ENCODE measurements around the gene DDN.

DNA sequence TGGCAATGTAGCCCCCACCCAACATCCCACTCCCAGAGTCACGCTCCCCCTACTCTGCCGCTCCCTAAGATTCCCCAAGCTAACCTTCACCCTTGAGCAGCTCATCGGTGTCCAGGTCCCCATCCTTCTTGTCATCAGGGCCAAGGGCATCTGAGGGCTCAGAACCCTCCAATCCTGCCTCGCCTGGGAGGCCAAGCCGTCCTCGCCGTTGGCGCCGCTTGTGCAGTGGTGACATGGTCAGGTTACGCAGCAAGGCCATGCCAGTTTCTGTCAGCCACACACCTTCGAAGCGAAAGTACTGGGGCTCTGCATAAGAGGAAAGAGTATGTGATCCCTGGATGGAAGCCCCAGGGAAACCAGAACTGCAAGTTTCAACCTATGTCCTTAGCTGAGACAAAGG is 45.5 kb upstream of the DDN start:
- no peak for TF ChIP-seq CTCF (IDR thresholded peaks at IDR 0.05)
- TF ChIP-seq POLR2A (IDR thresholded peaks at IDR 0.05): no peak

All from body of pancreas (tissue), 4 donors.